ENCODE data around the gene TMEM115.
A peak's percentile ranks its signal among the peaks of the same experiment; 100 is the strongest.

Gene TMEM115

GRCh38 chr3:50331364-50331907, 27.9 kb downstream of the TMEM115 start:
- DNase-seq (ENCODE audit: low spot score), result no peak

- DNase-seq (ENCODE audit: low spot score), result no peak
Observed at GRCh38 chr3:50330330-50330729, 29.0 kb downstream of the TMEM115 start.

DNA sequence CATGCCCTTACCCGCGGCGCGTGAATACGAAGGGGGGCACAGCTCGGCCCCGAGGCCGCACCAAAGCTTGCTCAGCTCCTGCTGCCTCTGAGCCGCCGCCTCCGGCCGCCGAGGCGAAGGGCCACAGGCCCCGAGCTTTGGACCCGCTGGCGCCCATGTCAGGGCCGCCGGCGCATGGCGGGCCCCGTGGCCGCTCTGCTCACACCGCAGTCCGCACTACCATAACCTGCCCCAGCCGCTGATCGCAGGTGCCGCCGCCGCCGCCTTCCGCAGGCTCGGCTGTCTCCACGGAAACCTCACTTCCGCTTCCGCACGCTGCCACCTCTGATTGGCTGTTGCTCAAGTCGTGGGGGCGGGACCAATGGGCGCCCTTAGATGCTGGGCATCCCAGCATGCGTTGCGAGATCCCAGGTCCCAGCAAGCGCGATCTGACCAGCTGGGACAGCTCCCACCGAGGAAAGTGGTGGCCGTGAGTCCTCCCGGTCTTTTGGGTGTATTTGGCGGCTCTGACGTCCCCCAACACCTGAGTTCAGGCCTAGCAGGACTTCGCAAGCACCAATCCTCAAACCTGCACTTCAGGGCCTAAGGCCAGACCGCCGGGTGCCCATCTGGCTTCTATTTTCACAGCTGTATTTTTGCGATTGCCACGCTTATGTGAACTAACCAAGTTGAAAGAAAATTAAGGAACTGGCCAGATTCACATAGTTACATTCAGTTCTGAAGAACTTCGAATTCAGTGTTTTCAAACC, 31.2 kb downstream of the TMEM115 start, which contains the start of gene TUSC2:
Gene TUSC2, minus strand, starts transcription at position 281 of the 749 bp plus-strand sequence. Its CDS starts 124 bp downstream, at position 157.
- DNase-seq (ENCODE audit: low spot score), result peak; percentile 97

GRCh38 chr3:50327129-50327528, 32.2 kb downstream of the TMEM115 start:
- no peak for DNase-seq (ENCODE audit: low spot score)

DNA sequence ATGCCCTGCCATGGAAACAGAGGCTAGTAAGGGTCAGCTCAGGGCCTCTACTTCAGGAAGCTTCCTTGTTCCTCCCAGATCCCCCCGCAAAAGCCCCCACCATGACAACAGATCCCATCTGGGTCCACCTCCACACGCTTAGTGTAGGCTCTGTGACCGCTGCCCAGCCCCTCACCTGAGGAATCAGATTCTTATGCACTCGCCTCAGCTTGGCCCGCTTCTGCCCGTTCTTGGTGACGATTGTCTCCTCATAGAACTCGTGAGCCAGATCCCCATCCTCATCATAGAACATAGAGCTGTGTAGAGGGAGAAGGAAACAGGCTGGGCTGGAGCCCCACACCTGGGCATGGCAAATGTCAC, 33.2 kb downstream of the TMEM115 start:
- DNase-seq (ENCODE audit: low spot score), result no peak

DNA sequence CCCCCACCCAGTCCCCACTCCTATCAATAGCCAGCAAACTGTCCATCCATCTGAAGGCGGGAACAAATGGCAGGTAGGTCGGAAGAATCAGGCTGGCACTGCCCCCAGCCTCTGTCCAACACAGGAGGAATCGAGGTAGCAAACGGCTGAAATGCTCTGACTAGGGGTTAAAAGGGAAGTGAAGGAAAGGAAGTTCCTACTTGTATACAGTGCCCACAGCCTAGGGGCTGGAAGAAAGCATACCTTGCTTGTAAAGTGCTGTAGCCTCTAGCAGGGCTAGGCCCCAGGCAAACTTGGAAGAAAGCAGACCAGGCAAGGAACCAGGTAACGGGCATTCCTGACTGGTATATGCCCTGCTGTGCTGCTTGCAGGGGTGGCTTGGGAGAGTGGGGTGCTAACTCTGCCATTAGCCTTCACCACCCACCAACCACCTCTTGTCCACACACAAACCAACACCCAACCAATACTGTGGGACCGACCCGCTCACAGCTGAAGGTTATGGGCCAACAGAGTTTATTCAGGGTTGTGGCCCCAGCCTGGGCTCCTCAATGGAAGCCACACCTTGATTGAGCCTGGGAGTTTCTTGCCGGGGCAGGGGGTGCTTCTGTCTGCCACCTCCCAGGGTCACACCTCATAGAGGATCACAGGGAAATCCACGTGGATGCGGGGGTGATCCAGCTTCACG, 33.7 kb downstream of the TMEM115 start:
- no peak for DNase-seq (ENCODE audit: low spot score)

DNA sequence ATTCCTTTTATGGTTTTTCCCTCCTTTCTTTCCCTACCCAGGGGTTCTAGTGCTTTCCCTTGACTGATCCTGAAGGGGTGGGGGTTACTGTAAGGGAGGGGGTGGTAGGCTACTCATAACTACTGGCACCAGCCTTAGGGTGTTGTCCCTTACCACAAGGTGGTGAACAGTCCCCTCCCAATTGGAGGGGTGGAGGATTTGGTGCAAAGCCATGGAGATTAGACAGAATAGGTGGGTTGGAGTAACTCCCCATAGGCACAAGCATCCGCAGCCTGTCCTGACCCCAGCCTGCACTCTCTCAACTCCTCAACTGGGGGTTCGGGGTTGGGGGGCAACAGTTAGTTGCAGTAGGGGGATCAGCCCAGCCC, 34.2 kb downstream of the TMEM115 start:
- no peak for DNase-seq (ENCODE audit: low spot score)

DNA sequence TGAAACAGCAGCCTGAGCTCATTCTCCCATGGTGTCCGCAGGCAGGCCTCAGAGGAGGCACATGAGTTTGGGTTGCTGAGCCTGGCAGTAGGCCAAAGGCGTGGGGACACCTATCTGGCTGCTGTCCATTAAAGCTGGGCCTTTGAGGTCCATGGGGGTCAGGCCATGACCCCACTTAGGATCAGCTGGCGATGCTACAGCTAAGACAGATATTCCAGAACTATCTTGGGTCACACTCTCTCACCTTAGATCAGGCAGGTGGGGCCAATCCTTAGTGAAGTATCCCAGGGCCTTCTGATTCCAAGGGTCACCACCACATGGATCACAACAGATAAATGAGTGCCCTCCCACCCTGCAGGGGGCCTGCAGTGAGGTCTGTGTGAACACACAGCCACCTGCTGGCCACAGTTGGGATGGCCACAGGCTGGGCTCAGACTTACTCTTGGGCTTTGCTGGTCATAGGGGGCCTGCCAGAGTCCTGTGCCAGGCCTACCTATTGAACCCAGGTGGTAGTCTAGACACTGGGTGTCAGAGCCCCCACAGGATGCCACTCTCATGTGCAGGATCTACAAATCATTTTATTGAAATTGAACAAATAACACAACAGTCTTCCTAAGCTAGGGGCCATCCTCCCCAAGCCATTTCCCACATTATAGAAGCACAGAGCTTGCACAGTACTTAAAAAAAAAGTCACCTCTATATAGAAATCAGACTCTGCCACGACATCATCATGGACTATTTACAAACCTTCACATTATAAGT, 34.8 kb downstream of the TMEM115 start:
- DNase-seq (ENCODE audit: low spot score), result peak; percentile 58

GRCh38 chr3:50323614-50324199, 35.6 kb downstream of the TMEM115 start:
- DNase-seq (ENCODE audit: low spot score), result no peak

- DNase-seq (ENCODE audit: low spot score), result no peak
Observed at GRCh38 chr3:50323092-50323600, 36.2 kb downstream of the TMEM115 start.

DNA sequence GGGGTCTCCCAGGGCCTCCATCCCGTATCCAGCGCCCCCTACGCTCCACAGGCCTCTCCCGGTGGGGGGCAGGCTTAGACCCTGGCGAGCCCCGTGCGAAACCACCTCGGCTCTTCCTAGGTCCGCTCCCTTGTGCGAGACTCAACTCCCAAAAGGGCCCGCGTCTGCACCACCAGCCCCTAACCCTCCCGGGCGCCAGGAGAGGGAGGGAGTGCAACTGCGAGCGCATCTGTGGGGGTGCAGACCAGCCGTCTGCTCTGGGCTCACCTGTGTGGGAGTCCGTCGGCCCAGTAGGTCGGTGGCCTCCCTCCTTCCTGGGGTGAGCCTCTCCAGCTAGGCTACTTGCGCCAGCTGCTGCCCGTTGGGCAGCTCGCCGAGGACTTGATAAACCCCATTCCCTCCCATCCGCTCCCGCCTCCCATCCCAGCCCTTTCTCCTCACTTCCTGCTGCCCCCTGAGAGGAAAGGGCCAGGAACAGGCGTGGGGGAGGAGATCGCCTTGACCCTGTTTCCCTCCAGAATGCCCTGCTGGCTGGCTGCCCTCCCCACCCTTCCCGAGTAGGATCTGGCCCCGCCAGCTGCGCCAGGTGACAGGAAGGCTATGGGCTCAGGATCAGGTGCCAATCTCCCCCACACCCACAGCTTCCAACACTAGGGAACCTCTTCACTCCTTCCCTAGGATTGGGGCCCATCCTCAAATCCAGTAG, 36.8 kb downstream of the TMEM115 start, which contains the start of gene HYAL2:
Gene HYAL2, minus strand, starts transcription at position 360 of the 706 bp plus-strand sequence. CDS start 2,256 bp downstream, outside the sequence.
- no peak for DNase-seq (ENCODE audit: low spot score)

GRCh38 chr3:50322115-50322385, 37.3 kb downstream of the TMEM115 start:
- DNase-seq (ENCODE audit: low spot score), result no peak

GRCh38 chr3:50321336-50322114, 37.8 kb downstream of the TMEM115 start:
- peak; percentile 88 for DNase-seq (ENCODE audit: low spot score)

GRCh38 chr3:50320853-50321335, 38.4 kb downstream of the TMEM115 start:
- peak; percentile 70 for DNase-seq (ENCODE audit: low spot score)

GRCh38 chr3:50319894-50320625, 39.3 kb downstream of the TMEM115 start:
- no peak for DNase-seq (ENCODE audit: low spot score)

- no peak for DNase-seq (ENCODE audit: low spot score)
Observed at GRCh38 chr3:50319181-50319893, 40.0 kb downstream of the TMEM115 start.

- DNase-seq (ENCODE audit: low spot score), result no peak
Observed at GRCh38 chr3:50318615-50319014, 40.7 kb downstream of the TMEM115 start.

- no peak for DNase-seq (ENCODE audit: low spot score)
Observed at GRCh38 chr3:50318163-50318562, 41.2 kb downstream of the TMEM115 start.

DNA sequence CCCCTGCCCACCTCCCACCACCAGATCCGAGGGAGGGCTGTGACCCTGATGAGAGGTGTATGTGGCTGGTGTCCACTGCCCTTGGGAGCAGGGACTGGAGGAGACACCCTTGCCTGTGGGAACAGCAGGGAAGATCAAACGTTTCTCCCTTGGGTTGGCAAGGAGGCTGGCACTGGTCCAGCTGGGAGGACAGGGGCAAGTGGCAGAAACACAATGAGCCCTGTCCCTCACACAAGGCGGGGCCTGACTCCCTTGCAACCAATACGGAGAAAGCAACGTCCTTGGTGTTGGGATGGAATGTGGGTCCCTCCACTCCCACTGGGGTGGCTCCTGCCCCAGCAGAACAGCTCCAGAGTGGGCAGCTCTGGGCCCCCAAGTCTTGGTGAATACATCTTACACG, 42.0 kb downstream of the TMEM115 start:
- no peak for DNase-seq (ENCODE audit: low spot score)

Data from germinal center (tissue), 1 donor.